Measurements from ENCODE around the gene ZNF573.
A peak's percentile ranks its signal among the peaks of the same experiment; 100 is the strongest.
"Not testable (repeated sequence)": the region's sequence is repeated elsewhere in the genome, so short reads cannot be mapped to it uniquely, and the experiment has no call there.

Gene ZNF573

GRCh38 chr19:37779127-37780005, at the start of gene ZNF573:
TSS of gene ZNF573 (minus strand) at chr19:37779586. CDS start at chr19:37773729, 5,857 bp downstream.
- DNase-seq (ENCODE audit: low read depth) = peak; percentile 56

DNA sequence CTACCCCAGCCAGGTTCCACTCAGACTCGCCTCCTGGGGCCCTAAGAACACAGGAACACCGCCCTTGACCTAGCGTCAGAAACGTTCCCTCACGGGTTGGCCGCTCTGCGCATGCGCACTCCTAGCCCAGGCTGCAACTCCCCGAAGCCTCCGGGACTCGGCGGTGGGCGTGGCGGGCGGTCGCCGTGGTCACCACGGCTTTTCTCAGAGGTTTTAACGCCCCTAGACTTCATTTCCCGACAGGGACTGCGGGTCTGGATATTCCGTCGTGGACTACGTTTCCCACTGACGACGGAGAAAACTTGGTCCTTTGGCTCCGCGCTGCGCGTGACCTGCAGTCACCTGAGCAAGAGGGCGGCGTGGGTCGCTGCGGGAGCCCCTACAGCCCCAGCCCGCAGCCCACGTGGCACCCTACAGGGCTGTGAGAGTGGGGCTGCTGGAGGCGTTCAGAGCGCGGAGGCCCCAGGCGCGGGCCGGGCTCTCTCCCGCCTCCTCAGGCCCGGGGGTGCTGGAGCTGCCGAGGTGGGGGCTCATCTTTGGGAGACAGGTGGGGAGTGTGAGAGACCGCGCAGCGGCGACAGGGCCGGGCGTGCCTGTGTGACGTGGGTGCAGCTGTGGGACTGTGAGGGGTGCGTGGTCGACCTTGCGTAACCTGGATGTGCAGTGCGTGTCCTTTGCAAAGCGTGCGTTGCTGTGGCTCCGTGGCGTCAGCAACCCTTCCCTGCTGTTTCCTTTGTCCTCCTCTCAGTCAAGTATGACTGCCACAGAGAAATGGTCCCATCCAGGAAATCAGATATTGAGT, 38.0 kb upstream of the ZNF573 start:
- DNase-seq (ENCODE audit: low read depth) = no peak

DNA sequence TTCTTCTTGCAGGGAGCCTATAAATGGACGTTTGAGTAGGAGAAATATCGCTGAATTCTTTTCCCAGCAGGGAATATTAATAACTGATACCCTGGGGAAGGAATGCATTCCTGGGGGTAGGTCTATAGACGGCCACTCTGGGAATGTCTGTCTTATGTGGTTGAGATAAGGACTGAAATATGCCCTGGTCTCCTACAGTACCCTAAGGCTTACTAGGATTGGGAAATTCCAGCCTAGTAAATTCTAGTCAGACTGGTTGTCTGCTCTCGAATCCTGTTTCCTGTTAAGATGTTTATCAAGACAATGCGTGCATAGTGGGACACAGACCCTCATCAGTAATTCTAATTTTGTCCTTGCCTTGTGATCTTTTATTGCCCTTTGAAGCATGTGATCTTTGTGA, 36.2 kb upstream of the ZNF573 start:
- DNase-seq (ENCODE audit: low read depth) = not testable (repeated sequence)

DNA sequence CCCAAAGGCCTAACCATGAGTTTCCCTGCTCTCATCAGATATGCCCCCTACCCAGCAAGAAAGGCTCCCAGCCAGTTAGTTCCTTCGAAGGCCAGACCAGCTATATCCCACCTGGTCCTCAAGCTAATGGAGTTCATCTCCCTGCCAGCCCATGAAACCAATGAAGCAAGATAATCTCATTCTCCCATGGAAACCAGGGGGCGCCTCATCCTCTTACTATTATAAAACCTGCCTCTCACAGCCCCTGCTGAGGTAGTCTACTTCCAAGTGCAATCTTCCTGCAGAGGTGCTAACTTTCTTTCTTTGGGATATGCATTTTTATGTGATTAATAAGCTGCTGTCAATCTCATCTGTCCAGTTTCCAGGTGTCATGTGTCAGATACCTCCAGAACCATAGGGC, 34.0 kb upstream of the ZNF573 start:
- no peak for DNase-seq (ENCODE audit: low read depth)

DNA sequence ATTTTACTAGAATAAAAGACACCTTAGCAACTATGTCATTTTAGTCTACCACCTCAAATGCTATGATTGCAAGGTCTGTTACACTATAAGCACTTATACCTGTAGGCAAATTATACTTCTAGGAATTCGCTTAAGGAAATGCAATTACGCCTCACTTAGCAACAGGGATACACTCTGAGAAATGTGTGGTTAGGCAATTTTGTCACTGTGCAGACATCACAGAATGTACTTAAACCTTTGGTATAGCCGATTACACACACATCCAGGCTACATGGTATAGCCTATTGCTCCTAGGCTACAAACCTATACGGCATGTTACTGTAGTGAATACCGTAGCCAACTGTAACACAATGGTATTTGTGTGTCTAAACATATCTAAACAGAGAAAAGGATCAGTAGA, 30.0 kb upstream of the ZNF573 start:
- no peak for DNase-seq (ENCODE audit: low read depth)

DNA sequence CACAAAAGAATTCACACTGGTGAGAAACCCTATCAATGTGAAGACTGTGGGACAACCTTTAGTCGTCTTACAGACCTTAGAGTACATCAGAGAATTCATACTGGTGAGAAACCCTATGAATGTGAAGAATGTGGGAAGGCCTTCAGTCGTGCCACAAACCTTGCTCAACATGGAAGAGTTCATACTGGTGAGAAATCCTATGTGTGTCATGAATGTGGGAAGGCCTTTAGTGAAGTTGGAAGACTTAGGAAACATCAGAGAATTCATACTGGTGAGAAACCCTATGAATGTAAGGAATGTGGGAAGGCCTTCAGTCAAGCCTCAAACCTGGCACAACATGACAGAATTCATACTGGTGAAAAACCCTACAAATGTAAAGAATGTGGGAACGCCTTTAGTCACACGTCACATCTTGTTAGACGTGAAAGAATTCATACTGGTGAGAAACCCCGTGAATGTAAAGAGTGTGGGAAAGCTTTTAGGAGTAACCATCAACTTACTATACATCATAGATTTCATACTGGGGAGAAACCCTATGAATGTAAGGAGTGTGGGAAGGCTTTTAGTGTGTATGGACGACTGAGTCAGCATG, 24.0 kb upstream of the ZNF573 start:
- DNase-seq (ENCODE audit: low read depth) = no peak

DNA sequence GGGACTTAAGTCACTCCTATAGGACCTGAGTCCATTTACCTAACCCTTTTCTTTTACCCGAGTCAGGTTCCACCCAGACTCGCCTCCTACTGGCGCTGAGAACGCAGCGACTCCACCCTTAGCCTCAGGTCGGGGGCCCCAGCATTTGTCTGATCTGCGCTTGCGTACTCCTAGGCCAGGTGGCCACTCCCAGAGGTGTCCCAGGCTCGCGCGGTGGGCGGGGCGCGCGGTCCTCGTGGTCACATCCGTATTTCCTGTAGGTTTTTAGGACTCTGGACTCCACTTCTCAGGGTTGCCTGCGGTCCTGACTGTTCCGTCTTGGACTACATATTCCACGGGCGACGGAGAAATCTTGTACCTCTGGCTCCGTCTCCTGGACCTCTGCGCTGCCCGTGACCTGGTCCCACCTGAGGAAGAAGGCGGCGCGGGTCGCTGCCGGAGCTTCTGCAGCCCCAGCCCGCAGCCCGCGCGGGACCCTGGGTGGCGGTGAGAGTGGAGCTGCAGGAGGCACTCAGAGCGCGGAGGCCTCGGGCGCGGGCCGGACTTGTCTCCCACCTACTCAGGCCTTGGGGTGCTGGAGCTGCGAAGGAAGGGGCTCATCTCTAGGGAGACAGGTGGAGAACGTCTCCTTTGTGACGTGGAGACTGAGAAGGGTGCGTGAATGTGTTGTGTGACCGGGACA, 11.0 kb upstream of the ZNF573 start:
- no peak for DNase-seq (ENCODE audit: low read depth)

DNA sequence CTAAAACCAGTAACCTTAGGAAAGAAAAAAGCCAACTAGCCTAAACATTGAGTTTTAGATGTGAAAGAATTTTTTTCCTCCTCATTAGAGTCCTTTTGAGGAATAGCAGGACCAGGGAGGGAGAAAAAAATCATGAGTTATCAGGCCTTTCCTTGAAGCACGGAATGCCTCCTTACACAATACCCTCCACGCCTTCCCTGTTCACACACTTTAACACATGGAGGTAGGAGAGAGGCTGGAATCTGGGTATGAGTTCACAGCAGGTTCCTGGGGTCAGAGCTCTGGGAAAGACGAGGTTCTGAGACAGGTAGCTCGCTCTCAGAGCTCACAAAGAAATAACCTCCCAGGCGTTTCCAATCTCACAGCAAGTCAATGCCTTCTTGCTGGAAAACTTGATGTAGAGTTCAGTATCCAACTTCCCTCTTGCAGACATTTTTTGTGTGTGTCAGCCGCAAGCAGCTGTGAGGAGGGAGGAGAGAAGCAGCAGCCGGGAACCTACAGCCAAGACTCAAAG, 716 bp downstream of the ZNF573 start:
- no peak for DNase-seq (ENCODE audit: low read depth)

DNA sequence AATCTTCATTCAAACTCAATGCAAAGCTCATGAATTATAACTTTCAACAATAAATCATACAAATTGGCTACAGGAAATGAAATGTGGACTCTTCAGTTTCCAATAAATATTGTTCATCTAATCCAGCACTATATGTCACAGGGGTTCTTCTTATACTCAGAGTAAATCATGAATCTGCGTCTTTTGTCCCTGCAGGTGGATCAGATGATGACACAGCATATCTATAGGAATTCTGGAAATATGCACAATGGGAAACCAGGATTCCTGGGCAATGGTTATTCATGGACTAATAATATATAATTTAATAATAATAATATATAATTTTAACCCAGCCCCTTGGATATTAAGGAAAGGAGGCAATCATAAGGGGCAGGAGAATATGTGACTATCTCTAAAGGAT, 8.4 kb downstream of the ZNF573 start:
- no peak for DNase-seq (ENCODE audit: low read depth)

DNA sequence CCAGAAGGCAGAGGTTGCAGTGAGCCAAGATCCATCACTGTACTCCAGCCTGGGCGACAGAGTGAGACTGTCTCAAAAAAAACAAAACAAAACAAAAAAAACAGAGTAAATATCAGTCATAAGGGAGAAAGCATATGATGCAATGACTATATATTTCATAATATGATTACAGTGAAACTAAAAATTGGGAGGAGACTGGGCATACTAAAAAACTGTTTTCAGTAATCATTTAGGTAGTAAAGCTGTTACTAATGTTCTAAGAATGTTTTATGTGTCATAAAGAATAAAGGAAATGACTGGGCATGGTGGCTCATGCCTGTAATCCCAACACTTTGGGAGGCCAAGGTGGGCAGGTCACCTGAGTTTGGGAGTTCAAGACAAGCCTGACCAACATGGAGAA, 15.9 kb downstream of the ZNF573 start:
- DNase-seq (ENCODE audit: low read depth) = no peak

GRCh38 chr19:37757683-37758082, 21.7 kb downstream of the ZNF573 start:
- DNase-seq (ENCODE audit: low read depth) = not testable (repeated sequence)

DNA sequence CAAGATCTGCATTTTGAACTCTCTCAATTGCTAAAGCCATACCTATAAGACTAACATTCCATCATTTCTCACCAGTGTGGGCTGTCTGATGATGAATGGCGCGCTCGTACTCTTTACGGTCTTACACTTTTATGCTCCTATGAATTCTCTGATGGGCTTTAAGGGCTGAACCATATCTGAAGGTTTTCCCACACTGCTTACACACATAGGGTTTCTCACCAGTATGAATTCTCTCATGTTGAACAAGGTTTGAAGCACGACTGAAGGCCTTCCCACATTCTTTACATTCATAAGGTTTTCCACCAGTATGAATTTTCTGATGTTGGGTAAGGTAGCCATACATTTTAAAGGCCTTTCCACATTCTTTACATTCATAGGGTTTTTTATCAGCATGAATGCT, 41.0 kb downstream of the ZNF573 start:
- no peak for DNase-seq (ENCODE audit: low read depth)

- DNase-seq (ENCODE audit: low read depth) = no peak
Observed at GRCh38 chr19:37725181-37725580, 54.2 kb downstream of the ZNF573 start.

GRCh38 chr19:37719927-37720265, 59.5 kb downstream of the ZNF573 start:
- DNase-seq (ENCODE audit: low read depth) = no peak

GRCh38 chr19:37719111-37719926, 60.1 kb downstream of the ZNF573 start, which contains the start of gene ZNF607:
TSS of gene ZNF607 (minus strand) at chr19:37719761. CDS start at chr19:37711618, 8,143 bp downstream.
- peak; percentile 58 for DNase-seq (ENCODE audit: low read depth)

DNA sequence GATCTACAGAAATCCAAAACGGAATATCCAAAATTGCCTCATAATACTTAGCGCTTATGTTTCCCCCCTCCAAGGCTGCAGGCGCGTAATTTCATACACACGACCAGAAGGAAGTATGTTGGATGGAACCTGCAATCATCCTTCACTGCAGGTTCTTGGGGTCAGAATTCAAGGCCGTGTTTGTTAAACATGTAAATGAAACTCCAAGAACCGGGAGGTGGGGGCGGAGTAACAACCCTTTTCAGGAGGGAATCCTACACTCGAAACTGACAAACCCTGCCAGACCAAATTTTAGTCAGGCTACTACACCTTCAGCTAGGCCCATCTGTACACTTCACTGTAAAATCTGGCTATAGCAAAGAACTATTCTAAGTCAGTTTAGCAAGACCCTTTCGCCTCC, 61.1 kb downstream of the ZNF573 start:
- DNase-seq (ENCODE audit: low read depth) = no peak

DNA sequence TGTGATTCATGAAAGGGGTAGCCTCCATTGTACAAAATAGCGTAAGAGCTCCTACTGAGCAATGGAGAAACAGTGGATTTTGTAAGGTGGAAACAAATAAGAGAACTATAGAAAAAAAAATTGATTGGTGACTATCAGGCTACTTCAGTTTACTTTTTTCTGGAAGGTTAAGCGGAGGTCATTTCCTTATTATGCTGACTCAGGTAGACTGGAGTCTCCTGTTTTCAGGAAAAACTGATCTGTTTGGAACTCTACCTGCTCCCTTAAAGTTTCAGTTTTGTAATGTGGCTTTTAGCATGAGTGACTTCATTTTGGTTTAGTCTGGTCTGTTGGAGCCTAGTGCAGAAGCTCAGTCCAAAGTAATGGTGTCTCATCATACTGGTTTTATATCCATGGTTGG, 63.2 kb downstream of the ZNF573 start:
- no peak for DNase-seq (ENCODE audit: low read depth)

- DNase-seq (ENCODE audit: low read depth) = no peak
Observed at GRCh38 chr19:37706052-37706605, 73.3 kb downstream of the ZNF573 start.

- no peak for DNase-seq (ENCODE audit: low read depth)
Observed at GRCh38 chr19:37699057-37699456, 80.3 kb downstream of the ZNF573 start.

DNA sequence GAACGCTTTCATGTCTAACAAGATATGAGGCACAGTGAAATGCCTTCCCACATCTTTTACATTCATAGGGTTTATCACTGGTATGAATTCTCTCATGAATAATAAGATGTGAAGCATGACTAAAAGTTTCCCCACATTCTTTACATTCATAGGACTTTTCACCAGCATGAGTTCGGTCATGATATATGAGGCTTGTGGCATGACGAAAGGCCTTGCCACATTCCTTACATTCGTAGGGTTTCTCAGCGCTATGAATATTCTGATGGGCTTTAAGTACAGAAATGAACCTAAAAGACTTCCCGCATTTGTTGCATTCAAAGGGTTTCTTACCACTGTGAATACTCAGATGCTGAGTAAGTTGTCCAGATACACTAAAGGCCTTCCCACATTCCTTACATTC, 81.2 kb downstream of the ZNF573 start:
- no peak for DNase-seq (ENCODE audit: low read depth)
